GM21526 (cell line): ENCODE results near the gene ACKR2.
"Not testable (repeated sequence)": the region's sequence is repeated elsewhere in the genome, so short reads cannot be mapped to it uniquely, and the experiment has no call there.

Source experiments
- ATAC-seq: cut with Tn5 transposase; IDR thresholded peaks from one replicate; pipeline ENCODE4 v1.9.1; 2021; ENCODE audit warnings: moderate library complexity; ENCODE audit not compliant: unreplicated experiment, low FRiP score

ACKR2 gene

GRCh38 chr3:42883251-42883930 is 74.1 kb downstream of the ACKR2 start:
- ATAC-seq: not testable (repeated sequence)

- no peak for ATAC-seq
Measured at GRCh38 chr3:42884324-42884723, 75.1 kb downstream of the ACKR2 start.

GRCh38 chr3:42886294-42886822 is 77.1 kb downstream of the ACKR2 start:
- no peak for ATAC-seq

GRCh38 chr3:42887084-42887483 is 77.8 kb downstream of the ACKR2 start:
- ATAC-seq: no peak

GRCh38 chr3:42891042-42891441 is 81.8 kb downstream of the ACKR2 start:
- ATAC-seq: no peak

- no peak for ATAC-seq
Measured at GRCh38 chr3:42892169-42892568, 82.9 kb downstream of the ACKR2 start.

- ATAC-seq: no peak
Measured at GRCh38 chr3:42892807-42893206, 83.6 kb downstream of the ACKR2 start.

GRCh38 chr3:42894698-42895579 is 85.7 kb downstream of the ACKR2 start:
- ATAC-seq: no peak

GRCh38 chr3:42895580-42895868 is 86.3 kb downstream of the ACKR2 start:
- ATAC-seq: no peak

GRCh38 chr3:42898896-42899675 is 89.8 kb downstream of the ACKR2 start:
- no peak for ATAC-seq

- no peak for ATAC-seq
Measured at GRCh38 chr3:42900226-42901072, 91.2 kb downstream of the ACKR2 start.

GRCh38 chr3:42901073-42901415 is 91.8 kb downstream of the ACKR2 start:
- ATAC-seq: no peak

- no peak for ATAC-seq
Measured at GRCh38 chr3:42902257-42902656, 93.0 kb downstream of the ACKR2 start.

- no peak for ATAC-seq
Measured at GRCh38 chr3:42904076-42904475, 94.8 kb downstream of the ACKR2 start.

GRCh38 chr3:42905740-42906069 is 96.5 kb downstream of the ACKR2 start:
- ATAC-seq: no peak

- no peak for ATAC-seq
Measured at GRCh38 chr3:42906070-42906847, 97.0 kb downstream of the ACKR2 start, which contains the start of gene ZNF662. Gene ZNF662 (plus strand): TSS chr3:42906142. CDS start chr3:42908115, 1,973 bp downstream.

GRCh38 chr3:42906848-42907183 is 97.6 kb downstream of the ACKR2 start:
- no peak for ATAC-seq

- no peak for ATAC-seq
Measured at GRCh38 chr3:42908675-42909074, 99.4 kb downstream of the ACKR2 start.

- ATAC-seq: no peak
Measured at GRCh38 chr3:42911551-42911950, 102.3 kb downstream of the ACKR2 start.
